ENCODE measurements around the gene BARX2. TPM values are rescaled to one million over a fixed set of nuclear protein-coding genes. Genes with fewer than 3 reads are reported as not detected.

Gene BARX2
- total RNA-seq, 4 donors from 2014 or later = 1.4 TPM; not detected in 3

DNA sequence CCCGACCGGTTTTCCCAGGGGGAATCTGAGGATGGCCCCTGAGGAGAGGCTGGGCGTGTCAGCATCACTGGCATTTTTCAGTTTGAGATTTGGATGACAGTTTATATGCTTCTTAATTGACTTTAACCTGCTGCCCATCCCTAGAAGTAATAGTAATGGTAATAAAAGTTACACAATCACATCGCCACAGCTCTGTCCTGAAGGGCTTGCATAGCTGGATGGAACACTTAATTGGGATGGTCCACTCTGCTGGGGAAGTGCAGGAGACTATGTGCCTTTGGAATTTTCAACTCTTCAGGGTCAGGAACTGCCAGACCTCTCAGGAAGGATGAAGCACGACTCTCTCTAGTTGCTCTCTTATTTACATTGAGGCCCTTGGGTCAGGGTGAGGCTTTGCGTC, 16.2 kb downstream of the BARX2 start:
- TF ChIP-seq, protein P1, sequence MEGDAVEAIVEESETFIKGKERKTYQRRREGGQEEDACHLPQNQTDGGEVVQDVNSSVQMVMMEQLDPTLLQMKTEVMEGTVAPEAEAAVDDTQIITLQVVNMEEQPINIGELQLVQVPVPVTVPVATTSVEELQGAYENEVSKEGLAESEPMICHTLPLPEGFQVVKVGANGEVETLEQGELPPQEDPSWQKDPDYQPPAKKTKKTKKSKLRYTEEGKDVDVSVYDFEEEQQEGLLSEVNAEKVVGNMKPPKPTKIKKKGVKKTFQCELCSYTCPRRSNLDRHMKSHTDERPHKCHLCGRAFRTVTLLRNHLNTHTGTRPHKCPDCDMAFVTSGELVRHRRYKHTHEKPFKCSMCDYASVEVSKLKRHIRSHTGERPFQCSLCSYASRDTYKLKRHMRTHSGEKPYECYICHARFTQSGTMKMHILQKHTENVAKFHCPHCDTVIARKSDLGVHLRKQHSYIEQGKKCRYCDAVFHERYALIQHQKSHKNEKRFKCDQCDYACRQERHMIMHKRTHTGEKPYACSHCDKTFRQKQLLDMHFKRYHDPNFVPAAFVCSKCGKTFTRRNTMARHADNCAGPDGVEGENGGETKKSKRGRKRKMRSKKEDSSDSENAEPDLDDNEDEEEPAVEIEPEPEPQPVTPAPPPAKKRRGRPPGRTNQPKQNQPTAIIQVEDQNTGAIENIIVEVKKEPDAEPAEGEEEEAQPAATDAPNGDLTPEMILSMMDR (IDR thresholded peaks at IDR 0.05) = no peak
- DNase-seq (ENCODE audit: low spot score) = no peak
- ATAC-seq (ENCODE audit: low FRiP score) = no peak

DNA sequence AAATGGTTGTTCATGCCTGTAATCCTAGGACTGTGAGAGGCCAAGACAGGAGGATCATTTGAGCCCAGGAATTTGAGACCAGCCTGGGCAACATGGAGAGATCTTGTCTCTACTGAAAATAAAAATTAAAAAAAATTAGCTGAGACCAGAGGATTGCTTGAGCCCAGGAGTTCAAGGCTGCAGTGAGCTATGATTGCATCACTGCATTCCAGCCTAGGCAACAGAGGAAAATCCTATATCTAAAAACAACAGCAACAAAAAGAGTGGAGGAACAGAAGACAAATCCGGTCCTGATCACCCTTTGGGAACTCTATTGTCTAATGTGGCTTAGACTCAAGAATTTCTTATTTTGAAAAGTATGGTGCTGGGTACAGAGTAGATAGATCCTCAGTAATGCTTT, 17.3 kb downstream of the BARX2 start:
- TF ChIP-seq, protein P1 (IDR thresholded peaks at IDR 0.05) = no peak
- DNase-seq (ENCODE audit: low spot score) = no peak
- ATAC-seq (ENCODE audit: low FRiP score) = no peak

DNA sequence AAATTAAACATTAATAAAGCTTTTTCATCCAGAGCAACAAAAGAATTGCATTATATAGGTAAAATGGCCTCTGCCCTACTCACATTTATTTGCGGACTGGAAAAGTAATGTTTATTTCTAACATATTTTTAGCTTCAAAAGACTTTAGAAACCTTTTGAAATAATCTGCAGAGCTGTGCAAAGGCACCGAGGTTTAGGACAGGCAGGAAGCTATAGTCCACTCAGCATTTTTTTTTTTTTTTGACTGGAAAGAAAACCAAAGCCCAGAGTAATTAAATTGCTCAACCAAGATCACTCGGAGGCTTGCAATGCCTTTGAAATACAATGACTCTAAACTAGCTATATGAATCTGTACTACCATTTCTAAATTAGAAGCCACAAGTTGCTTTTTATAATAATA, 19.1 kb downstream of the BARX2 start:
- TF ChIP-seq, protein P1 (IDR thresholded peaks at IDR 0.05) = no peak

DNA sequence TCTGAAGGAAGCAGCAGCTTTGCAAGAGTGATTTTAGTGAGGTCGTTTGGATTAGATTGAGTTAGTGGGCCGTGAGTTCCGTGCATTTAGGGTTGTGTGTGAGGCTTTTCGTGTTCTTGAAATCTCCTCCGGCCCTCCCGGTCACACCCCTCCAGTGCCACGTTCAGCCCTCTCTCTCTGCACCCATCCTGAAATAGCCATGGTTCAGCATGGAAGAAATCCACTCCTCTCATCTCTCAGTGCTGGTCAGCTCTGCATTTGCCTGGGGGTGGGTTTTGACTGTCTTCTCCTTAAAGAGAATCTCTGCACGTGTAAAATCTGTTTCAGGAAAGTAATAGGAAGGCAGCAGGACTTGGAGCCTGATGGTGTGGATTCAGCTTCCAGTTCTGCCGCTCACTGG, 19.8 kb downstream of the BARX2 start:
- ATAC-seq (ENCODE audit: low FRiP score) (no peak), DNase-seq (ENCODE audit: low spot score) (no peak)
- TF ChIP-seq, protein P1 (IDR thresholded peaks at IDR 0.05) = no peak

More for the DNA sequence above, 19.1 kb downstream of the BARX2 start:
- DNase-seq (ENCODE audit: low spot score) (no peak), ATAC-seq (ENCODE audit: low FRiP score) (no peak)

DNA sequence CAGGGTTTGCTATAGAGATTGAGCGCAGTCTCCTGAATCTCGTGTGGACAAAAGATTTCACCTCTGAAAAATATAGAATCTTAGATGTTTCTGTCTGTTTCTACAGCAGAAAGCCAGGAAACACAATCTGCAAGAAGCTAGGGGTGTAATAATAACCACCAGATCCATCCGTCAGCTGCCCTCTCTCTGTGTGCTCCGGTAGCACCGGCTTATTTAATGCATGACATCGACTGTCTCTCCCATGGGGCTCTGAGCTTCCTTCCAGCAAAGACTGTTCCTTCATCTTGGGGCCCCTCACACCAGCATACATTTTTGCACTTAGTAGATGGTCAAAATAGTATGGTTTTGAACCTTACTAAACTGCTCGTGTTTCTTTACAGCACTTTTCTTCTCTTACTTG, 20.2 kb downstream of the BARX2 start:
- DNase-seq (ENCODE audit: low spot score) (no peak), ATAC-seq (ENCODE audit: low FRiP score) (no peak)
- TF ChIP-seq, protein P1 (IDR thresholded peaks at IDR 0.05) = no peak

DNA sequence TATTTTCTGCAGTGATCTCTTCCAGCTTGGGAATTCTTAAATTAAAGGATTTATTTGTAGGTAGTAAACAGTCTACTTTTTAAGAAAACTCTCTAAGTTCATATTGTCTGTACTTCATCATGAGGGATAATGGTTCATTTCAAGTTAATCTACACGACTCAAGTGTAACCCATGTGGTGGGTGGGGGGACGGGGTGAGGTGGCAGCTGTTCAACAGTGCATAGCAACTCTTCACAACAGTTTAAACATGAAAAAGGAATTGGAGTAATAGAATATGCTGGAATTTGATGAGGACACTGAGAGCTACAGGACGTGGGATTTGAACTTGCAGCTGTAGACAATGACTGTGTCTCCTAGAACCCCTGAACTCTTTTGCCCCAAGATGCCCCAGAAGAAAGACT, 20.8 kb downstream of the BARX2 start:
- no peak for DNase-seq (ENCODE audit: low spot score)
- no peak for ATAC-seq (ENCODE audit: low FRiP score)
- TF ChIP-seq, protein P1 (IDR thresholded peaks at IDR 0.05) = no peak

DNA sequence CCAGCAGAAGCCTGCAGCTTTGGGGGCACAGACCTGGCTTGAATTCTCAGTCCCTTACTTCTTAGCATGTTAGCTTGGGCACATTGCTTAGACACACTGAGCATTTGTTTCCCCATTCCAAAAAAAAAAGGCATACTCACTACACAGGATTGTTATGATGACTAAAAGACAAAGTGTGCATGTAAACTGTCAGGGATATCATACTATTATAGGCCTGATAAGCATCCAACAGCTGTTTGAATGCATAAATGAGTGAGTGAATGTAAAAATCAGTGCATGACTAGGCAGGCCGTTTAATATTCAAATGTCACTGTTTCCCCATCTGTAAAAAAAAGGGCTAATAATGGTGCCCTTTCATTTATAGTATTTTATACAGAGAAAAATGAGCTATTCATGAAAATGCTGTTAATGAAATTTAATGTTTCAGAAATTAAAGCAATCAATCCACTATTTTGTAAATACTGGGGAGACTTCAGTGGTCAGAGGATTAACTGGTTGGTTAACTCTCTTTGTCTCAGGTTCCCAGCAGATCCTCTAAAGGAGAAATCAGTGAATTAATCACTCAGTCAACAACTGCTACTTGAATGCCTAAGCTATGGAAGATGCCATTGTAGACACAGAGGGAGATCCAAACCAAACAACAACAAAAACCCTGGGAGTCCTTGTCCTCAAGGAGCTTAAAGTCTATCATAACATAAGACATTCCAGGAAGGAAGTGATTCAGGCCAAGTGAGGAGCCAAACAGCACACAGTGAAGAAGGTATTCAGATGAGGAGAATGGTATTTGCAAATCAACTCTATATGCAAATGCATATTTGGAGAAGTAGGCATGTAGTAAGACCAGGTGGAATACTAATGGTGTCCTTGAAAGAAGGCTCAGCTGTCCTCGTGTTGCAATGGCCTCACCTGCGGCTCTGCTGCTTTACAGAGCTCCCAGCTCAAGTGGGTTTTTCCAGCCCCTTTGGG, 26.8 kb downstream of the BARX2 start:
- no peak for ATAC-seq (ENCODE audit: low FRiP score)
- DNase-seq (ENCODE audit: low spot score) = no peak
- TF ChIP-seq, protein P1 (IDR thresholded peaks at IDR 0.05) = no peak
